H1 (cell line): Measurements from ENCODE around the gene MMP1.

Experiments used
- BACH1 ChIP-seq: IDR thresholded peaks from 2 replicates; pipeline ENCODE4 v1.6.1; 2012; ENCODE audit warnings: low read length, improper control_type of control experiment
- EZH2 ChIP-seq: fragments of 200-600 bp; sonication (generic); IDR thresholded peaks from 2 replicates; pipeline ENCODE4 v1.7.1; 2012; ENCODE audit warnings: low read depth, mild to moderate bottlenecking, moderate library complexity, low read length, inconsistent platforms; ENCODE audit not compliant: severe bottlenecking
- GTF2F1 ChIP-seq: IDR thresholded peaks from 2 replicates; pipeline ENCODE4 v1.6.1; 2012; ENCODE audit warnings: low read depth, low read length, improper control_type of control experiment, borderline replicate concordance
- KDM4A ChIP-seq: IDR thresholded peaks from one replicate; pipeline ENCODE4 v1.7.1; 2012; ENCODE audit warnings: low read depth, mild to moderate bottlenecking, moderate library complexity, low read length, inconsistent platforms; ENCODE audit not compliant: severe bottlenecking
- KDM5A ChIP-seq: fragments of 200-600 bp; IDR thresholded peaks from 2 replicates; pipeline ENCODE4 v1.7.1; 2012; ENCODE audit warnings: mild to moderate bottlenecking, low read length, inconsistent platforms, mixed read lengths
- POLR2A ChIP-seq, 2 experiments: IDR thresholded peaks; 1 replicate in 1 of 2; 2 replicates in 1 of 2; pipeline ENCODE4 v1.6.1; 2011; ENCODE audit warnings: low read depth in 2 of 2, low read length in 2 of 2, mild to moderate bottlenecking in 2 of 2; ENCODE audit errors: control extremely low read depth in 1 of 2
- POLR2AphosphoS5 ChIP-seq: IDR thresholded peaks from 2 replicates; pipeline ENCODE4 v1.6.1; 2011; ENCODE audit warnings: low read depth, low read length
- SAP30 ChIP-seq: fragments of 300-600 bp; sonication (generic); IDR thresholded peaks from 2 replicates; pipeline ENCODE4 v1.7.1; 2012; ENCODE audit warnings: low read length, moderate library complexity, mild to moderate bottlenecking, inconsistent platforms; ENCODE audit not compliant: insufficient read depth, insufficient replicate concordance
- TAF1 ChIP-seq: IDR thresholded peaks from 2 replicates; pipeline ENCODE4 v1.6.1; 2011; ENCODE audit warnings: mild to moderate bottlenecking, low read depth, low read length
- TF ChIP-seq, protein P1 (sequence below), 3 experiments: IDR thresholded peaks; 1 replicate in 2 of 3; 2 replicates in 1 of 3; pipeline versions ENCODE4 v1.5.1 to v1.6.1; 2011; ENCODE audit warnings: low read length in 3 of 3, mild to moderate bottlenecking in 3 of 3, inconsistent platforms in 2 of 3, low read depth in 1 of 3, moderate library complexity in 1 of 3; ENCODE audit not compliant: insufficient read depth in 1 of 3; ENCODE audit errors: control extremely low read depth in 1 of 3
- TF ChIP-seq, protein P2 (sequence below): IDR thresholded peaks from 2 replicates; pipeline ENCODE4 v1.6.1; 2011; ENCODE audit warnings: low read length, improper control_type of control experiment

DNA sequence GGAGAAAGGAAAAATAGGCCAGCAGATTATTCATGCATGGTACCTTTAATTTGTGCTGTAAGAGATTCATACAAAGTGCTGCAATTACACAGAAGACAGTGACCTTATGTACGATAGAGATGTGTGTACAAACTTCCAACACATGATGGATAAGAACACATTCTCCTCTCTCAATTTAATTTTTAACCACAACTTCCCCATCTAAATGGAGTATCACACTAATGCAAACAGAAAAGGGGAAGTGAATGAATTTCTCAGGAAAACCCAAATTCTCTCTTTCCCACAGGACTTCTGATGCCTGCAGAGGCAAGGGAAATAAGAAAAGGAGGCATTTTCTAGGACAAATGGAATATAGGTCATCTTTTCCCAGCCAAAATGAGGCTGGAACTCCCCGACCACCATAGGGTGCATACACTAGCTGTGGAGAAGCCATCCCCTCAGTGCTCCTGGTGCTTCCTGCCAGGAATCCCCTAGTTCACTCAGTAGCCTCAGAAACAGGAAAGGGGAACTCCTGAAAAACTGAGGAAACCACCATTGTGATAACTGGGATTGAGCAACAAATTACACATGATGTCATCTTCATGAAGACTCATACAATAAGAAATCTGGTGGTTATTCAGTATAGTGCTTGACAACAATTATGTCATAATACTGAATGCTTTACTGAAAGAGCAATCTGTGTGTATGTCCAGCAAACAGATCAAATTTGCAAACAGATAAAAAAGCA, 40.0 kb downstream of the MMP1 start:
- no peak for TF ChIP-seq KDM4A
- TF ChIP-seq POLR2AphosphoS5, result no peak
- TF ChIP-seq GTF2F1, result no peak
- TF ChIP-seq SAP30, result no peak
- TF ChIP-seq, protein P1, sequence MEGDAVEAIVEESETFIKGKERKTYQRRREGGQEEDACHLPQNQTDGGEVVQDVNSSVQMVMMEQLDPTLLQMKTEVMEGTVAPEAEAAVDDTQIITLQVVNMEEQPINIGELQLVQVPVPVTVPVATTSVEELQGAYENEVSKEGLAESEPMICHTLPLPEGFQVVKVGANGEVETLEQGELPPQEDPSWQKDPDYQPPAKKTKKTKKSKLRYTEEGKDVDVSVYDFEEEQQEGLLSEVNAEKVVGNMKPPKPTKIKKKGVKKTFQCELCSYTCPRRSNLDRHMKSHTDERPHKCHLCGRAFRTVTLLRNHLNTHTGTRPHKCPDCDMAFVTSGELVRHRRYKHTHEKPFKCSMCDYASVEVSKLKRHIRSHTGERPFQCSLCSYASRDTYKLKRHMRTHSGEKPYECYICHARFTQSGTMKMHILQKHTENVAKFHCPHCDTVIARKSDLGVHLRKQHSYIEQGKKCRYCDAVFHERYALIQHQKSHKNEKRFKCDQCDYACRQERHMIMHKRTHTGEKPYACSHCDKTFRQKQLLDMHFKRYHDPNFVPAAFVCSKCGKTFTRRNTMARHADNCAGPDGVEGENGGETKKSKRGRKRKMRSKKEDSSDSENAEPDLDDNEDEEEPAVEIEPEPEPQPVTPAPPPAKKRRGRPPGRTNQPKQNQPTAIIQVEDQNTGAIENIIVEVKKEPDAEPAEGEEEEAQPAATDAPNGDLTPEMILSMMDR (IDR thresholded peaks at IDR 0.05; ENCODE audit: control extremely low read depth in 1 of 3, insufficient read depth in 1 of 3, low read depth in 1 of 3, low read length in 3 of 3), result no peak
- TF ChIP-seq TAF1, result no peak
- TF ChIP-seq, protein P2, sequence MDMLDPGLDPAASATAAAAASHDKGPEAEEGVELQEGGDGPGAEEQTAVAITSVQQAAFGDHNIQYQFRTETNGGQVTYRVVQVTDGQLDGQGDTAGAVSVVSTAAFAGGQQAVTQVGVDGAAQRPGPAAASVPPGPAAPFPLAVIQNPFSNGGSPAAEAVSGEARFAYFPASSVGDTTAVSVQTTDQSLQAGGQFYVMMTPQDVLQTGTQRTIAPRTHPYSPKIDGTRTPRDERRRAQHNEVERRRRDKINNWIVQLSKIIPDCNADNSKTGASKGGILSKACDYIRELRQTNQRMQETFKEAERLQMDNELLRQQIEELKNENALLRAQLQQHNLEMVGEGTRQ, result no peak
- TF ChIP-seq EZH2, result no peak
- no peak for TF ChIP-seq KDM5A
- no peak for TF ChIP-seq POLR2A (IDR thresholded peaks at IDR 0.05; ENCODE audit: control extremely low read depth in 1 of 2, low read depth in 2 of 2, low read length in 2 of 2)
- no peak for TF ChIP-seq BACH1
